Measurements from ENCODE around the gene CARNS1. TPM values are rescaled to one million over a fixed set of nuclear protein-coding genes. Genes with fewer than 3 reads are reported as not detected.

Gene CARNS1
- polyA plus RNA-seq, 1 donor from 2014 or later: not detected

GRCh38 chr11:67466367-67466766 is 50.9 kb downstream of the CARNS1 start:
- TF ChIP-seq EP300 (conservative IDR thresholded peaks at IDR 0.05; ENCODE audit: poor library complexity, severe bottlenecking): no peak
- TF ChIP-seq TAF1 (IDR thresholded peaks at IDR 0.05; ENCODE audit: low read depth): no peak
- no peak for TF ChIP-seq REST (IDR thresholded peaks at IDR 0.05; ENCODE audit: borderline replicate concordance)
- no peak for TF ChIP-seq SMC3 (conservative IDR thresholded peaks at IDR 0.05; ENCODE audit: poor library complexity)
- Histone ChIP-seq H3K27me3 (ENCODE audit: insufficient read depth, low read depth, low read length) (no peaks in the 10 kb centered on the region), H4K20me1 (ENCODE audit: insufficient read depth) (no peaks in the 10 kb centered on the region), H3K9me3 (ENCODE audit: low read length) (no peaks in the 10 kb centered on the region), H3K9me2 (ENCODE audit: insufficient read depth, low read length) (no peaks in the 10 kb centered on the region), H3K36me3 (ENCODE audit: insufficient read depth, low read length) (no peaks in the 10 kb centered on the region), H3F3A (ENCODE audit: insufficient read depth, low read length, poor library complexity, severe bottlenecking) (no peaks in the 10 kb centered on the region), H3K4me3 (ENCODE audit: low read length) (no peak overlapping the region), H3K9ac (ENCODE audit: low read length) (no peak overlapping the region), H3K27ac (ENCODE audit: low read length) (no peak overlapping the region), H2AFZ (ENCODE audit: low read depth, low read length) (no peak overlapping the region), H3K79me2 (replicated peaks; ENCODE audit: insufficient read depth, low read length) (no peaks in the 10 kb centered on the region), H3K4me2 (ENCODE audit: low read length) (no peak overlapping the region)

DNA sequence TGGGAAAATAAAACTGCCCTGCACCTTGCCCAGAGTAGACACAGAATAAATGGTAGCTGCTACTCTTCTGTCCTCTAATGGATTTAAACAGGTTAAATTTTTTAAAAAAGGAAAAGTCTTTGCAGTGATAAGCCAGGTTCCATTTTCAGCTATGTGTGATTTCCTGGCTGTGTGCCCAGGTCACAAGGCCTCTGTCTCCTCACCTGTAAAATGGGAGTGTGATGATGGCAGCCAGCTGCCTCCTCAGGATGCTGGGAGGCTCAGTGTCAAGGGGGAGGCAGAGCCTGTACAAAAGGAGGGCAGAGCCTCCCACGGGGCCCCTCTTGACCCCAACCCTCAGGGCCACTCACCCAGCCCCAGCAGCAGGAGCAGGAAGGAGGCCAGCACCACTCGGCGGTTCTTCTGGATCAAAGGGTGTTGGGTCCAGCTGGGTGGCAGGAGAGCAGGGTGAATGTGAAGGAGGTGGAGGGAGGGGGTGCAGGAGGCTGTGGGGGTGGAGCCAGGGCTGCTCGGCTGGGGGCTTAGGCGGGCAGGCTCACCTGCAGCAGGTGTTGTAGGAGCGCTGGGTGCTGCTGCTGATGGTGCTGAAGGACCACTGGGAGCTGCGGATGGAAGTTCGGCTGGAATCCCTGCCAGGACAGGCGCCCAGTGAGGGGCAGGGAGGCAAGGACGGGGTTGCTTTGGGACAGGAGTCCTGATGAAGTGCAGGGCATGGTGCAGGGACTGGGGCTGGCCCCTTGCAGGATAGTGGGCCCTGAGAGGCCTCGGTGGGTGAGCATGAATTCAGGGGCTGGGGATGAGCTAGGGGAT is 51.7 kb downstream of the CARNS1 start:
- Histone ChIP-seq H3K4me2 (ENCODE audit: low read length) (no peak overlapping the region), H3K36me3 (ENCODE audit: insufficient read depth, low read length) (no peaks in the 10 kb centered on the region), H3K9ac (ENCODE audit: low read length) (no peak overlapping the region), H2AFZ (ENCODE audit: low read depth, low read length) (no peak overlapping the region), H3K79me2 (replicated peaks; ENCODE audit: insufficient read depth, low read length) (no peaks in the 10 kb centered on the region), H3K4me3 (ENCODE audit: low read length) (no peak overlapping the region), H3K27ac (ENCODE audit: low read length) (no peak overlapping the region), H3K9me3 (ENCODE audit: low read length) (no peaks in the 10 kb centered on the region), H3K9me2 (ENCODE audit: insufficient read depth, low read length) (no peaks in the 10 kb centered on the region), H3F3A (ENCODE audit: insufficient read depth, low read length, poor library complexity, severe bottlenecking) (no peaks in the 10 kb centered on the region), H3K27me3 (ENCODE audit: insufficient read depth, low read depth, low read length) (no peaks in the 10 kb centered on the region), H4K20me1 (ENCODE audit: insufficient read depth) (no peaks in the 10 kb centered on the region)
- TF ChIP-seq REST (IDR thresholded peaks at IDR 0.05; ENCODE audit: borderline replicate concordance) (no peak), RAD21 (conservative IDR thresholded peaks at IDR 0.05) (no peak)

DNA sequence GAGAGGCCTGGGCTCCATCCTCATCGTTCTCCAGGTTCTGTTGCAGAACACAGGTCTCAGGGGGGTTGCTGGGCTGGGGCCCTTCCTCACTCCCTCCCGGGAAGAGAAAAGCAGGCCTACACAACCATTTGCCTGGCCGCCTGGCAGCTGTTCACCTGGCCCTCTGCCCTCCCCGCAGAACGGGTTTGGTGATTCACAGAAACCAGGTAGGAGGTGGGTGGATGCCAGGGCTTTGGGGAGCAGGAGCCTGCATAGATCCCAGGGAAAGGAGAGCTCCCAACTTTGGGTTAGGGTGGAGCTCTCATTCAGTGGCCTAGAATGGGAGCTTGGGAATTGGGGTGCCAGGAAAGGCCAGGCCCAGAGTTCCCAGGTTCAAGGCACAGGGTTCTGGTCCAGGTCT is 52.6 kb downstream of the CARNS1 start:
- Histone ChIP-seq H4K20me1 (ENCODE audit: insufficient read depth) (no peaks in the 10 kb centered on the region), H3K9me3 (ENCODE audit: low read length) (no peaks in the 10 kb centered on the region), H3F3A (ENCODE audit: insufficient read depth, low read length, poor library complexity, severe bottlenecking) (no peaks in the 10 kb centered on the region), H3K27me3 (ENCODE audit: insufficient read depth, low read depth, low read length) (no peaks in the 10 kb centered on the region), H3K9me2 (ENCODE audit: insufficient read depth, low read length) (no peaks in the 10 kb centered on the region), H3K79me2 (replicated peaks; ENCODE audit: insufficient read depth, low read length) (no peaks in the 10 kb centered on the region), H3K4me2 (ENCODE audit: low read length) (peak overlapping the region; percentile 94), H3K27ac (ENCODE audit: low read length) (no peak overlapping the region), H3K4me3 (ENCODE audit: low read length) (peak overlapping the region; percentile 95), H3K9ac (ENCODE audit: low read length) (peak overlapping the region; percentile 86), H3K36me3 (ENCODE audit: insufficient read depth, low read length) (no peaks in the 10 kb centered on the region), H2AFZ (ENCODE audit: low read depth, low read length) (no peak overlapping the region)
- TF ChIP-seq MXI1 (conservative IDR thresholded peaks at IDR 0.05; ENCODE audit: poor library complexity, severe bottlenecking) (no peak), EP300 (conservative IDR thresholded peaks at IDR 0.05; ENCODE audit: poor library complexity, severe bottlenecking) (no peak), CTCF (IDR thresholded peaks at IDR 0.05; ENCODE audit: poor library complexity, severe bottlenecking) (no peak), RAD21 (conservative IDR thresholded peaks at IDR 0.05) (no peak), EZH2 (IDR thresholded peaks at IDR 0.05; ENCODE audit: borderline replicate concordance, insufficient read depth, low read length, poor library complexity, severe bottlenecking) (no peak), SMC3 (conservative IDR thresholded peaks at IDR 0.05; ENCODE audit: poor library complexity) (no peak)

All from neural cell (in vitro differentiated cells).